ENCODE data around the gene CSNK2A1. TPM values are rescaled to one million over a fixed set of nuclear protein-coding genes. Genes with fewer than 3 reads are reported as not detected.

Gene CSNK2A1
- total RNA-seq, 6 donors from 2014 or later: 54.4 to 111 (median 79.8) TPM

GRCh38 chr20:435558-435957, 108.0 kb downstream of the CSNK2A1 start:
- no peak for ATAC-seq (ENCODE audit: low FRiP score in 2 of 2)
- TF ChIP-seq POLR2A (IDR thresholded peaks at IDR 0.05) (no peak), POLR2AphosphoS5 (IDR thresholded peaks at IDR 0.05) (no peak), CTCF (IDR thresholded peaks at IDR 0.05) (no peak), EP300 (IDR thresholded peaks at IDR 0.05) (no peak)
- Histone ChIP-seq H3K4me3 (no peak overlapping the region), H3K27ac (no peak overlapping the region), H3K36me3 (peaks cover 27 to 93% (median 68%) of the 10 kb centered on the region in 4 donors), H3K9me3 (no peaks in the 10 kb centered on the region), H3K4me1 (peaks cover 17 to 22% (median 18%) of the 10 kb centered on the region in 4 donors), H3K27me3 (no peaks in the 10 kb centered on the region)
- 73 to 75% methylated on average over 7 of the region's 7 CpGs for WGBS, 2 donors
- no peak for DNase-seq

GRCh38 chr20:434661-435419, 108.8 kb downstream of the CSNK2A1 start:
- DNase-seq: peak in 1 of 2 donors; percentile 59
- Histone ChIP-seq H3K27ac (no peak overlapping the region), H3K4me3 (no peak overlapping the region), H3K27me3 (no peaks in the 10 kb centered on the region), H3K36me3 (peaks cover 27 to 93% (median 68%) of the 10 kb centered on the region in 4 donors), H3K4me1 (peaks cover 17 to 22% (median 18%) of the 10 kb centered on the region in 4 donors), H3K9me3 (no peaks in the 10 kb centered on the region)
- TF ChIP-seq POLR2A (IDR thresholded peaks at IDR 0.05): no peak
- no peak for TF ChIP-seq CTCF (IDR thresholded peaks at IDR 0.05)
- no peak for TF ChIP-seq POLR2AphosphoS5 (IDR thresholded peaks at IDR 0.05)
- TF ChIP-seq EP300 (IDR thresholded peaks at IDR 0.05): no peak
- 90 to 91% methylated on average over 8 to 16 of the region's 16 CpGs for WGBS, 2 donors
- ATAC-seq (ENCODE audit: low FRiP score in 2 of 2): no peak

GRCh38 chr20:434221-434620, 109.4 kb downstream of the CSNK2A1 start:
- Histone ChIP-seq H3K4me1 (peaks cover 13 to 18% (median 14%) of the 10 kb centered on the region in 4 donors), H3K27ac (no peak overlapping the region), H3K4me3 (no peak overlapping the region), H3K36me3 (peaks cover 27 to 94% (median 68%) of the 10 kb centered on the region in 4 donors), H3K9me3 (no peaks in the 10 kb centered on the region), H3K27me3 (no peaks in the 10 kb centered on the region)
- 83 to 88% methylated on average over 10 to 11 of the region's 11 CpGs for WGBS, 2 donors
- TF ChIP-seq POLR2AphosphoS5 (IDR thresholded peaks at IDR 0.05) (no peak), EP300 (IDR thresholded peaks at IDR 0.05) (no peak), POLR2A (IDR thresholded peaks at IDR 0.05) (no peak), CTCF (IDR thresholded peaks at IDR 0.05) (no peak)
- DNase-seq: no peak
- ATAC-seq (ENCODE audit: low FRiP score in 2 of 2): no peak

GRCh38 chr20:433300-433975, 110.2 kb downstream of the CSNK2A1 start:
- Histone ChIP-seq H3K4me1 (peaks cover 6 to 11% (median 6%) of the 10 kb centered on the region in 4 donors), H3K36me3 (peaks cover 27 to 93% (median 72%) of the 10 kb centered on the region in 4 donors), H3K27me3 (no peaks in the 10 kb centered on the region), H3K4me3 (no peak overlapping the region), H3K27ac (peak overlapping the region in 1 of 4 donors; percentile 27), H3K9me3 (no peaks in the 10 kb centered on the region)
- DNase-seq: no peak
- WGBS, 2 donors: 79 to 80% methylated on average over 12 of the region's 12 CpGs
- no peak for ATAC-seq (ENCODE audit: low FRiP score in 2 of 2)
- TF ChIP-seq POLR2A (IDR thresholded peaks at IDR 0.05): no peak
- no peak for TF ChIP-seq POLR2AphosphoS5 (IDR thresholded peaks at IDR 0.05)
- no peak for TF ChIP-seq CTCF (IDR thresholded peaks at IDR 0.05)
- TF ChIP-seq EP300 (IDR thresholded peaks at IDR 0.05): no peak
